SK-N-SH treated with all-trans-retinoic acid at 6 μM for 48 hours (cell line): ENCODE measurements around the gene SLC35B2.

Experiments used
- ATAC-seq: fragments of 200-7000 bp; cut with Tn5 transposase; 3 replicates; pipeline ENCODE4 v1.9.1; 2020; ENCODE audit warnings: mild to moderate bottlenecking, moderate library complexity
- ARNTL ChIP-seq: fragments of 450-650 bp; formaldehyde crosslinking; IDR thresholded peaks from 2 replicates; pipeline ENCODE4 v1.5.0; 2020; ENCODE audit warnings: low read depth, mild to moderate bottlenecking, moderate library complexity, borderline replicate concordance
- BACH2 ChIP-seq: fragments of 250-450 bp; sonication (Bioruptor Pico); IDR thresholded peaks from 2 replicates; pipeline ENCODE4 v1.9.0; 2021; ENCODE audit warnings: mild to moderate bottlenecking, borderline replicate concordance
- CREB5 ChIP-seq: fragments of 250-450 bp; sonication (Bioruptor Pico); IDR thresholded peaks from 2 replicates; pipeline ENCODE4 v1.5.1; 2020; ENCODE audit warnings: low read depth, mild to moderate bottlenecking, moderate library complexity
- CSDC2 ChIP-seq: fragments of 250-450 bp; sonication (Bioruptor Pico); IDR thresholded peaks from 2 replicates; pipeline ENCODE4 v1.5.0; 2020; ENCODE audit warnings: mild to moderate bottlenecking, moderate library complexity
- CSRNP3 ChIP-seq: fragments of 250-450 bp; sonication (Bioruptor Pico); IDR thresholded peaks from 2 replicates; pipeline ENCODE4 v1.5.1; 2021; ENCODE audit warnings: mild to moderate bottlenecking, moderate library complexity
- GLIS3 ChIP-seq: fragments of 250-450 bp; sonication (Bioruptor Pico); IDR thresholded peaks from 2 replicates; pipeline ENCODE4 v1.5.0; 2020; ENCODE audit warnings: mild to moderate bottlenecking, moderate library complexity
- PATZ1 ChIP-seq: fragments of 250-450 bp; sonication (Bioruptor Pico); IDR thresholded peaks from 2 replicates; pipeline ENCODE4 v1.8.0; 2020; ENCODE audit warnings: mild to moderate bottlenecking, moderate library complexity, borderline replicate concordance
- POU6F1 ChIP-seq: fragments of 250-450 bp; sonication (Bioruptor Pico); IDR thresholded peaks from 2 replicates; pipeline ENCODE4 v1.8.0; 2021; ENCODE audit warnings: low read depth, mild to moderate bottlenecking, moderate library complexity, borderline replicate concordance
- PPARA ChIP-seq: fragments of 250-450 bp; sonication (Bioruptor Pico); IDR thresholded peaks from 2 replicates; pipeline ENCODE4 v1.5.0; 2020; ENCODE audit warnings: mild to moderate bottlenecking, borderline replicate concordance
- RARB ChIP-seq: fragments of 250-450 bp; sonication (Bioruptor Pico); IDR thresholded peaks from 2 replicates; pipeline ENCODE4 v1.8.0; 2021; ENCODE audit warnings: mild to moderate bottlenecking, moderate library complexity
- SNAI2 ChIP-seq: fragments of 250-450 bp; sonication (Bioruptor Pico); IDR thresholded peaks from 2 replicates; pipeline ENCODE4 v1.5.0; 2020; ENCODE audit warnings: mild to moderate bottlenecking, moderate library complexity
- TCF4 ChIP-seq: fragments of 250-450 bp; sonication (Bioruptor Pico); IDR thresholded peaks from 2 replicates; pipeline ENCODE4 v1.8.0; 2021; ENCODE audit warnings: mild to moderate bottlenecking, moderate library complexity, borderline replicate concordance
- TOX ChIP-seq: fragments of 250-450 bp; sonication (Bioruptor Pico); IDR thresholded peaks from 2 replicates; pipeline ENCODE4 v1.8.0; 2021; ENCODE audit warnings: mild to moderate bottlenecking, moderate library complexity, borderline replicate concordance
- TSHZ2 ChIP-seq: fragments of 250-450 bp; sonication (Bioruptor Pico); IDR thresholded peaks from 2 replicates; pipeline ENCODE4 v1.5.0; 2020; ENCODE audit warnings: mild to moderate bottlenecking, moderate library complexity
- ZC3H10 ChIP-seq: fragments of 250-450 bp; sonication (Bioruptor Pico); IDR thresholded peaks from 2 replicates; pipeline ENCODE4 v1.5.1; 2021; ENCODE audit warnings: mild to moderate bottlenecking, moderate library complexity
- ZFP3 ChIP-seq: fragments of 250-450 bp; sonication (Bioruptor Pico); IDR thresholded peaks from 2 replicates; pipeline ENCODE4 v1.5.0; 2020; ENCODE audit warnings: mild to moderate bottlenecking, moderate library complexity
- ZFP30 ChIP-seq: fragments of 450-650 bp; formaldehyde crosslinking; IDR thresholded peaks from 2 replicates; pipeline ENCODE4 v1.5.0; 2022; ENCODE audit warnings: mild to moderate bottlenecking, moderate library complexity
- ZNF565 ChIP-seq: fragments of 450-650 bp; formaldehyde crosslinking; conservative IDR thresholded peaks from 2 replicates; pipeline ENCODE4 v1.5.0; 2020; ENCODE audit warnings: low read depth, mild to moderate bottlenecking, moderate library complexity
- ZNF70 ChIP-seq: fragments of 450-650 bp; formaldehyde crosslinking; IDR thresholded peaks from 2 replicates; pipeline ENCODE4 v1.5.0; 2020; ENCODE audit warnings: mild to moderate bottlenecking, moderate library complexity
- ZNF8 ChIP-seq: fragments of 450-650 bp; formaldehyde crosslinking; IDR thresholded peaks from 2 replicates; pipeline ENCODE4 v1.5.0; 2020; ENCODE audit warnings: mild to moderate bottlenecking, moderate library complexity

The SLC35B2 gene

GRCh38 chr6:44278315-44278714 lies 21.0 kb upstream of the SLC35B2 start:
- TF ChIP-seq SNAI2 (no peak), PPARA (CRISPR knock-in tag) (no peak), TCF4 (no peak), PATZ1 (no peak), GLIS3 (CRISPR knock-in tag) (no peak), BACH2 (no peak), TSHZ2 (no peak), ZNF70 (CRISPR knock-in tag) (no peak), ARNTL (no peak), RARB (CRISPR knock-in tag) (no peak), CREB5 (CRISPR knock-in tag) (no peak), ZC3H10 (CRISPR knock-in tag) (no peak), POU6F1 (CRISPR knock-in tag) (no peak), TOX (CRISPR knock-in tag) (no peak), ZNF8 (CRISPR knock-in tag) (no peak), CSRNP3 (CRISPR knock-in tag) (no peak)

GRCh38 chr6:44277763-44278162 lies 20.4 kb upstream of the SLC35B2 start:
- no peak for ATAC-seq
- no peak for TF ChIP-seq SNAI2
- TF ChIP-seq ZFP30 (CRISPR knock-in tag): no peak
- no peak for TF ChIP-seq ARNTL
- no peak for TF ChIP-seq ZNF565 (CRISPR knock-in tag)
- no peak for TF ChIP-seq ZFP3 (CRISPR knock-in tag)
- no peak for TF ChIP-seq CSDC2 (CRISPR knock-in tag)
- TF ChIP-seq PATZ1: no peak
- TF ChIP-seq RARB (CRISPR knock-in tag): no peak
- no peak for TF ChIP-seq GLIS3 (CRISPR knock-in tag)

More at GRCh38 chr6:44278315-44278714, 21.0 kb upstream of the SLC35B2 start:
- no peak for ATAC-seq
